HepG2 (cell line): ENCODE results near the gene TBC1D4. TPM values are rescaled to one million over a fixed set of nuclear protein-coding genes. Genes with fewer than 3 reads are reported as not detected.

Experiments used
- ATAC-seq: fragments of 200-7000 bp; cut with Tn5 transposase; 3 replicates; pipeline ENCODE4 v1.9.1; 2020; ENCODE audit warnings: mild to moderate bottlenecking, moderate library complexity
- BruUV-seq: library from RNA; stranded (reverse); fragments of 400-500 nt; replicated peaks from 2 replicates; lab custom pipeline; 2021; lab: Mats Ljungman, UMichigan
- CTCF ChIA-PET: fragments of 300-600 bp; formaldehyde crosslinking; extraction: SDS; loops from one replicate; lab custom pipeline; 2021; ENCODE audit warnings: low total read pairs, inconsistent platforms, low intra/inter-chr PET ratio; lab: Yijun Ruan, JAX
- POLR2A ChIA-PET: fragments of 350-600 bp; sonication (Branson Sonifier 250); formaldehyde crosslinking; loops from one replicate; lab custom pipeline; 2020; ENCODE audit warnings: antibody characterized with exemption, inconsistent platforms; lab: Yijun Ruan, JAX
- DNase-seq: peaks from one replicate; pipeline ENCODE4 v3.0.0-alpha.2; 2015; ENCODE audit warnings: low spot score
- FAIRE-seq: peaks from 3 replicates; lab custom pipeline; 2011; peaks lifted over from hg19 to GRCh38; lab: Jason Lieb, UNC
- H2AFZ ChIP-seq: one replicate; pipeline ENCODE4 v1.6.1; 2011; ENCODE audit warnings: low read length, inconsistent platforms
- H3K27ac ChIP-seq: fragments of 300-600 bp; 3 replicates; pipeline ENCODE4 v1.8.0; 2011; ENCODE audit warnings: mixed run types, mild to moderate bottlenecking, mixed read lengths, low read length, inconsistent platforms; ENCODE audit not compliant: insufficient read depth; ENCODE audit errors: extremely low read length
- H3K27me3 ChIP-seq, 2 experiments: fragments of 200-600 bp in 1 of 2; 2 replicates in 1 of 2; 3 replicates in 1 of 2; pipeline versions ENCODE4 v1.6.0 to v1.8.0; 2011; ENCODE audit warnings: low read length in 2 of 2, mild to moderate bottlenecking in 2 of 2, moderate library complexity in 2 of 2, inconsistent platforms in 1 of 2; ENCODE audit not compliant: insufficient read depth in 2 of 2, control insufficient read depth in 1 of 2
- H3K36me3 ChIP-seq, 2 experiments: fragments of 200-600 bp in 1 of 2; replicated peaks in 1 of 2; 2 replicates in 1 of 2; 3 replicates in 1 of 2; pipeline versions ENCODE4 v1.5.1 to v1.8.0; 2011; ENCODE audit warnings: low read length in 2 of 2, inconsistent platforms in 1 of 2; ENCODE audit not compliant: insufficient read depth in 2 of 2, control insufficient read depth in 1 of 2
- H3K4me1 ChIP-seq: 2 replicates; pipeline ENCODE4 v1.5.1; 2012; ENCODE audit warnings: low read length, inconsistent platforms; ENCODE audit not compliant: insufficient read depth
- H3K4me2 ChIP-seq: 2 replicates; pipeline ENCODE4 v1.6.0; 2011; ENCODE audit warnings: low read depth, low read length, inconsistent platforms
- H3K4me3 ChIP-seq, 3 experiments: fragments of 200-600 bp in 1 of 3; sonication (generic), shearing (Covaris generic) in 1 of 3; replicated peaks in 1 of 3; 2 replicates each; pipeline ENCODE4 v1.5.1; 2011 to 2016; ENCODE audit warnings: low read length in 3 of 3, inconsistent platforms in 2 of 3, low read depth in 2 of 3, mild to moderate bottlenecking in 2 of 3, control low read depth in 1 of 3, mixed read lengths in 1 of 3; ENCODE audit not compliant: insufficient read depth in 1 of 3
- H3K79me2 ChIP-seq: one replicate; pipeline ENCODE4 v1.6.1; 2011; ENCODE audit warnings: low read length, inconsistent platforms; ENCODE audit not compliant: insufficient read depth
- H3K9ac ChIP-seq: 2 replicates; pipeline ENCODE4 v1.6.0; 2011; ENCODE audit warnings: mild to moderate bottlenecking, low read depth, low read length, inconsistent platforms; ENCODE audit not compliant: insufficient read depth
- H3K9me3 ChIP-seq: 2 replicates; pipeline ENCODE4 v1.5.1; 2012; ENCODE audit warnings: mild to moderate bottlenecking, low read length
- H4K20me1 ChIP-seq: 2 replicates; pipeline ENCODE4 v1.6.0; 2011; ENCODE audit warnings: inconsistent platforms, mild to moderate bottlenecking, low read length, moderate library complexity; ENCODE audit not compliant: insufficient read depth
- AKAP8 ChIP-seq: sonication (generic); formaldehyde crosslinking; IDR thresholded peaks from 2 replicates; pipeline ENCODE4 v1.5.1; 2020; ENCODE audit warnings: mild to moderate bottlenecking, missing genetic modification reagents
- HDAC2 ChIP-seq: sonication (generic); formaldehyde crosslinking; IDR thresholded peaks from 2 replicates; pipeline ENCODE4 v1.4.0; 2020; ENCODE audit warnings: missing genetic modification reagents
- HMG20B ChIP-seq: conservative IDR thresholded peaks from 2 replicates; pipeline ENCODE4 v1.6.1; 2016; ENCODE audit warnings: missing genetic modification reagents, missing compliant biosample characterization
- IRX3 ChIP-seq: sonication (generic); formaldehyde crosslinking; IDR thresholded peaks from 2 replicates; pipeline ENCODE4 v1.8.1; 2023; ENCODE audit warnings: mild to moderate bottlenecking, low read depth, missing genetic modification reagents, borderline replicate concordance
- KLF12 ChIP-seq: sonication (generic); formaldehyde crosslinking; IDR thresholded peaks from 2 replicates; pipeline ENCODE4 v1.4.0; 2020; ENCODE audit warnings: missing genetic modification reagents, borderline replicate concordance
- MED1 ChIP-seq: sonication (generic); formaldehyde crosslinking; IDR thresholded peaks from 2 replicates; pipeline ENCODE4 v1.4.0; 2020; ENCODE audit warnings: missing genetic modification reagents
- NCOA2 ChIP-seq: sonication (generic); formaldehyde crosslinking; IDR thresholded peaks from 2 replicates; pipeline ENCODE4 v1.8.0; 2022; ENCODE audit warnings: inconsistent platforms
- TEAD3 ChIP-seq: optimal IDR thresholded peaks from 2 replicates; pipeline ENCODE3; 2016; ENCODE audit warnings: borderline replicate concordance
- ZBTB1 ChIP-seq: sonication (generic); formaldehyde crosslinking; IDR thresholded peaks from 2 replicates; pipeline ENCODE4 v1.4.0; 2020; ENCODE audit warnings: missing genetic modification reagents, borderline replicate concordance
- ZEB1 ChIP-seq: IDR thresholded peaks from 2 replicates; pipeline ENCODE4 v1.6.1; 2012; ENCODE audit warnings: mild to moderate bottlenecking, low read depth, inconsistent platforms; ENCODE audit not compliant: insufficient replicate concordance
- ZNF761 ChIP-seq: sonication (generic); formaldehyde crosslinking; conservative IDR thresholded peaks from 2 replicates; pipeline ENCODE4 v1.4.0; 2020; ENCODE audit warnings: mild to moderate bottlenecking, missing genetic modification reagents
- WGBS: methylation state at CpG from one replicate; pipeline ENCODE4 v1.1.6; 2017; ENCODE audit warnings: low lambda C conversion rate; 5-methylcytosine and 5-hydroxymethylcytosine counted together
- in situ Hi-C: cut with HindIII; loops from 2 replicates; pipeline ENCODE4 v1.10.0; 2017; ENCODE audit warnings: low pct_unique_long_range_greater_than_20kb; ENCODE audit not compliant: extremely low pct_ligation_motif_present
- intact Hi-C: fragments of 100-400 bp; cut with micrococcal nuclease; formaldehyde crosslinking; loops from one replicate; pipeline ENCODE4 v1.10.0; 2022; ENCODE audit not compliant: unreplicated experiment
- polyA plus RNA-seq, 8 experiments: library from polyadenylated mRNA; depleted of rRNA in 3 of 8; stranded (reverse) in 7 of 8; unstranded in 1 of 8; fragments of >200 nt; fragmentation: Illumina TruSeq in 4 of 8; extraction: Trizol in 4 of 8; gene quantifications; 2 replicates each; pipeline versions ENCODE4 v1.2.1 to v1.2.3, GENCODE V29; 2011 to 2016; ENCODE audit warnings: low read depth in 4 of 8, missing spikeins in 1 of 8, mixed read lengths in 1 of 8; ENCODE audit not compliant: insufficient read depth in 1 of 8
- total RNA-seq, 5 experiments: library from RNA; depleted of rRNA; stranded (reverse); fragments of >200 nt; fragmentation: Illumina TruSeq; extraction: Trizol; gene quantifications; 2 replicates each; pipeline ENCODE4 v1.2.3, GENCODE V29; 2016; ENCODE audit warnings: low read depth in 1 of 5
- TF ChIP-seq, protein P1 (sequence below): IDR thresholded peaks from 2 replicates; pipeline ENCODE4 v1.6.1; 2016; ENCODE audit warnings: low read depth, control low read depth
- TF ChIP-seq, protein P2 (sequence below): sonication (generic); formaldehyde crosslinking; conservative IDR thresholded peaks from 2 replicates; pipeline ENCODE4 v1.4.0; 2020; ENCODE audit warnings: missing genetic modification reagents
- TF ChIP-seq, protein P3 (sequence below): sonication (generic); formaldehyde crosslinking; IDR thresholded peaks from 2 replicates; pipeline ENCODE4 v1.5.0; 2020; ENCODE audit warnings: mild to moderate bottlenecking, missing genetic modification reagents

TBC1D4 gene
- total and polyA plus RNA-seq, 2 of the 13 experiments (the other 11 are each of a cell fraction or from before 2014, with no cell fraction given): 35.9 to 64.4 TPM

DNA sequence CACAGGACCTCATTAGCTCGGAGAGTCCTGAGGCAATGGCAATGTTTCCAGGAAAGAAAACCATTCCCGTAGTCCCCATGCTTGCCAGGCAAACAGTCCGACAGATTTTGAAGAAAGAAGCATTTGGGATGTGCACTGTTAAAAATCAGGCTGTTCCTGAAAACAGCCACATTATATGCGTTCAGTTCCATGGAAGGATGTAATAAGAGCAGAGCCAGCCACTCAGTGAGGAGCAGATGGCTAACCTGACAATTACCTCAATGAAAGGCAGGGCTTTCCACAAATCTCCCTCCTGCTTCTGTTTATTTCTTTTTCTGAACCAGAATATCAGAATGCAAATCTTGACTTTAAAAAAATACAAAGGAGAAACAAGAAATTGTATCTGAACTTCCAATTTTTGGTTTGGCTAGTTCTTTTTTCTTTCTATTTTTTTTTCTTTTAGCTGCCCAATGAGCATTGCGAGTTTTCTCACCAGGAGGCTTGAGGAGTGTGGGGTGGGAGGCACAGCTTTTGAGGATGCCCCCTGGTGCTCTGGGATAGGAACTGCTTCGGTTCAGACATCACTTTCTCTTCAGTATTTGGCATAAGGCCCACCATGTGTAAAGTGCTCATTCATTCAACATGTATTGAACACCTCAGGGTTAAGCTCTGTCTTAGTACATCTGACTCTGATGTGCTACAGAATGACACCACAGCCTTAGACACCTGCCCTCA lies 124.2 kb downstream of the TBC1D4 start:
- in situ Hi-C loops (no loop called here), intact Hi-C loops (loop anchor here (5.0 kb wide), 2 partner anchors 65 to 190 kb away; partner anchors contain the start of gene UCHL3)
- Histone ChIP-seq H4K20me1 (peaks cover 5% of the 10 kb centered on the region), H3K27ac (no peak overlapping the region), H3K9me3 (no peaks in the 10 kb centered on the region), H2AFZ (no peak overlapping the region), H3K4me2 (no peak overlapping the region), H3K4me1 (peaks cover 13% of the 10 kb centered on the region), H3K27me3 (no peaks in the 10 kb centered on the region), H3K9ac (no peak overlapping the region), H3K4me3 (no peak overlapping the region), H3K36me3 (peaks cover 16 to 68% of the 10 kb centered on the region in 2 experiments), H3K79me2 (peaks cover 7% of the 10 kb centered on the region)
- FAIRE-seq (peak; percentile 76), ATAC-seq (peak; percentile 94), DNase-seq (peak; percentile 69)
- WGBS: 82% methylated on average over 6 of the region's 6 CpGs
- no TSS peak for BruUV-seq
- CTCF ChIA-PET: interaction anchor here (1.2 kb wide), 1 partner anchor 56 kb away, joined by 3 read pairs; no protein-coding TSS in a partner anchor
- POLR2A ChIA-PET: interaction anchor here (0.9 kb wide), 1 partner anchor 18 kb away, joined by 3 read pairs; no protein-coding TSS in a partner anchor
- TF ChIP-seq, protein P1, sequence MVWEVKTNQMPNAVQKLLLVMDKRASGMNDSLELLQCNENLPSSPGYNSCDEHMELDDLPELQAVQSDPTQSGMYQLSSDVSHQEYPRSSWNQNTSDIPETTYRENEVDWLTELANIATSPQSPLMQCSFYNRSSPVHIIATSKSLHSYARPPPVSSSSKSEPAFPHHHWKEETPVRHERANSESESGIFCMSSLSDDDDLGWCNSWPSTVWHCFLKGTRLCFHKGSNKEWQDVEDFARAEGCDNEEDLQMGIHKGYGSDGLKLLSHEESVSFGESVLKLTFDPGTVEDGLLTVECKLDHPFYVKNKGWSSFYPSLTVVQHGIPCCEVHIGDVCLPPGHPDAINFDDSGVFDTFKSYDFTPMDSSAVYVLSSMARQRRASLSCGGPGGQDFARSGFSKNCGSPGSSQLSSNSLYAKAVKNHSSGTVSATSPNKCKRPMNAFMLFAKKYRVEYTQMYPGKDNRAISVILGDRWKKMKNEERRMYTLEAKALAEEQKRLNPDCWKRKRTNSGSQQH (CRISPR knock-in tag): no peak
- TF ChIP-seq ZBTB1 (CRISPR knock-in tag): no peak
- 0 out of 2 replicates have a peak, but pooled peaks have one; percentile 13 for TF ChIP-seq MED1
- no peak for TF ChIP-seq TEAD3 (CRISPR knock-in tag)
- TF ChIP-seq, protein P2, sequence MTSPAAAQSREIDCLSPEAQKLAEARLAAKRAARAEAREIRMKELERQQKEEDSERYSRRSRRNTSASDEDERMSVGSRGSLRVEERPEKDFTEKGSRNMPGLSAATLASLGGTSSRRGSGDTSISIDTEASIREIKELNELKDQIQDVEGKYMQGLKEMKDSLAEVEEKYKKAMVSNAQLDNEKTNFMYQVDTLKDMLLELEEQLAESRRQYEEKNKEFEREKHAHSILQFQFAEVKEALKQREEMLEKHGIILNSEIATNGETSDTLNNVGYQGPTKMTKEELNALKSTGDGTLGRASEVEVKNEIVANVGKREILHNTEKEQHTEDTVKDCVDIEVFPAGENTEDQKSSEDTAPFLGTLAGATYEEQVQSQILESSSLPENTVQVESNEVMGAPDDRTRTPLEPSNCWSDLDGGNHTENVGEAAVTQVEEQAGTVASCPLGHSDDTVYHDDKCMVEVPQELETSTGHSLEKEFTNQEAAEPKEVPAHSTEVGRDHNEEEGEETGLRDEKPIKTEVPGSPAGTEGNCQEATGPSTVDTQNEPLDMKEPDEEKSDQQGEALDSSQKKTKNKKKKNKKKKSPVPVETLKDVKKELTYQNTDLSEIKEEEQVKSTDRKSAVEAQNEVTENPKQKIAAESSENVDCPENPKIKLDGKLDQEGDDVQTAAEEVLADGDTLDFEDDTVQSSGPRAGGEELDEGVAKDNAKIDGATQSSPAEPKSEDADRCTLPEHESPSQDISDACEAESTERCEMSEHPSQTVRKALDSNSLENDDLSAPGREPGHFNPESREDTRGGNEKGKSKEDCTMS (CRISPR knock-in tag): no peak
- TF ChIP-seq HDAC2 (CRISPR knock-in tag): no peak
- TF ChIP-seq, protein P3, sequence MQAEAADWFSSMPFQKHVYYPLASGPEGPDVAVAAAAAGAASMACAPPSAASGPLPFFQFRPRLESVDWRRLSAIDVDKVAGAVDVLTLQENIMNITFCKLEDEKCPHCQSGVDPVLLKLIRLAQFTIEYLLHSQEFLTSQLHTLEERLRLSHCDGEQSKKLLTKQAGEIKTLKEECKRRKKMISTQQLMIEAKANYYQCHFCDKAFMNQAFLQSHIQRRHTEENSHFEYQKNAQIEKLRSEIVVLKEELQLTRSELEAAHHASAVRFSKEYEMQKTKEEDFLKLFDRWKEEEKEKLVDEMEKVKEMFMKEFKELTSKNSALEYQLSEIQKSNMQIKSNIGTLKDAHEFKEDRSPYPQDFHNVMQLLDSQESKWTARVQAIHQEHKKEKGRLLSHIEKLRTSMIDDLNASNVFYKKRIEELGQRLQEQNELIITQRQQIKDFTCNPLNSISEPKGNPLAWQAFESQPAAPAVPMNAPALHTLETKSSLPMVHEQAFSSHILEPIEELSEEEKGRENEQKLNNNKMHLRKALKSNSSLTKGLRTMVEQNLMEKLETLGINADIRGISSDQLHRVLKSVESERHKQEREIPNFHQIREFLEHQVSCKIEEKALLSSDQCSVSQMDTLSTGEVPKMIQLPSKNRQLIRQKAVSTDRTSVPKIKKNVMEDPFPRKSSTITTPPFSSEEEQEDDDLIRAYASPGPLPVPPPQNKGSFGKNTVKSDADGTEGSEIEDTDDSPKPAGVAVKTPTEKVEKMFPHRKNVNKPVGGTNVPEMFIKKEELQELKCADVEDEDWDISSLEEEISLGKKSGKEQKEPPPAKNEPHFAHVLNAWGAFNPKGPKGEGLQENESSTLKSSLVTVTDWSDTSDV: no peak
- TF ChIP-seq NCOA2 (CRISPR knock-in tag): no peak
- TF ChIP-seq IRX3 (CRISPR knock-in tag): no peak
- TF ChIP-seq HMG20B (CRISPR knock-in tag): no peak
- TF ChIP-seq AKAP8 (CRISPR knock-in tag): no peak
- TF ChIP-seq ZNF761 (CRISPR knock-in tag): no peak
- TF ChIP-seq KLF12 (CRISPR knock-in tag): 0 out of 2 replicates have a peak, but pooled peaks have one; percentile 40
- no peak for TF ChIP-seq ZEB1
